B cell (primary cell): ENCODE data around the gene ZNF334. TPM values are rescaled to one million over a fixed set of nuclear protein-coding genes. Genes with fewer than 3 reads are reported as not detected.

Source experiments
- ATAC-seq: fragments of 200-7000 bp; cut with Tn5 transposase; one replicate; pipeline ENCODE4 v1.10.0; 2021; ENCODE audit warnings: low read depth, mild to moderate bottlenecking, moderate number of reproducible peaks, moderate library complexity
- CTCF ChIA-PET: fragments of 350-600 bp; sonication (Branson Sonifier 250); formaldehyde crosslinking; loops from one replicate; lab custom pipeline; 2021; ENCODE audit warnings: antibody characterized with exemption, inconsistent platforms; lab: Charles Lee
- POLR2A ChIA-PET: fragments of 350-600 bp; sonication (Branson Sonifier 250); formaldehyde crosslinking; loops from one replicate; lab custom pipeline; 2021; ENCODE audit warnings: antibody characterized with exemption; lab: Charles Lee
- DNase-seq: peaks from one replicate; pipeline ENCODE4 v3.0.0; 2013
- H2AFZ ChIP-seq: 2 replicates; pipeline ENCODE4 v1.6.1; 2012; ENCODE audit warnings: mild to moderate bottlenecking, low read depth, low read length; ENCODE audit not compliant: insufficient read depth, poor library complexity, severe bottlenecking
- H3K27ac ChIP-seq, 2 donors: 1 replicate in 1 of 2; 2 replicates in 1 of 2; pipeline ENCODE4 v1.5.1; 2012 to 2013; ENCODE audit warnings: low read length in 2 of 2, mild to moderate bottlenecking in 2 of 2, moderate library complexity in 1 of 2
- H3K27me3 ChIP-seq, 4 experiments: fragments of 200-600 bp in 1 of 4; sonication (generic) in 1 of 4; replicated peaks in 1 of 4; 1 replicate in 2 of 4; 2 replicates in 2 of 4; pipeline versions ENCODE4 v1.6.1 to v1.7.0; 2013 to 2016; ENCODE audit warnings: low read length in 3 of 4, mild to moderate bottlenecking in 2 of 4, mixed read lengths in 1 of 4, moderate library complexity in 1 of 4; ENCODE audit not compliant: insufficient read depth in 4 of 4, control insufficient read depth in 3 of 4; ENCODE audit errors: control extremely low read depth in 1 of 4
- H3K36me3 ChIP-seq, 2 experiments: replicated peaks in 1 of 2; 1 replicate in 1 of 2; 2 replicates in 1 of 2; pipeline versions ENCODE4 v1.6.1 to v1.7.1; 2013; ENCODE audit warnings: low read length in 1 of 2; ENCODE audit not compliant: insufficient read depth in 2 of 2, control insufficient read depth in 1 of 2; ENCODE audit errors: control extremely low read depth in 1 of 2, extremely low read depth in 1 of 2
- H3K4me1 ChIP-seq, 2 donors: fragments of 200-600 bp in 1 of 2; sonication (generic) in 1 of 2; 1 replicate in 1 of 2; 2 replicates in 1 of 2; pipeline versions ENCODE4 v1.5.1 to v1.6.1; 2013 to 2017; ENCODE audit warnings: low read length in 2 of 2; ENCODE audit not compliant: control insufficient read depth in 2 of 2, insufficient read depth in 2 of 2
- H3K4me2 ChIP-seq: replicated peaks from 2 replicates; pipeline ENCODE3; 2012; ENCODE audit warnings: mild to moderate bottlenecking, low read depth, low read length; ENCODE audit not compliant: poor library complexity, severe bottlenecking
- H3K4me3 ChIP-seq, 5 experiments: fragments of 200-600 bp in 1 of 5; sonication (generic) in 1 of 5; 1 replicate in 3 of 5; 2 replicates in 2 of 5; pipeline versions ENCODE4 v1.5.1 to v1.7.0; 2011 to 2016; ENCODE audit warnings: low read length in 4 of 5, mild to moderate bottlenecking in 4 of 5, low read depth in 2 of 5, control low read depth in 1 of 5, moderate library complexity in 1 of 5; ENCODE audit not compliant: insufficient read depth in 1 of 5; ENCODE audit errors: control extremely low read depth in 1 of 5, extremely low read depth in 1 of 5
- H3K79me2 ChIP-seq: fragments of 200-600 bp; sonication (generic); one replicate; pipeline ENCODE4 v1.6.0; 2016; ENCODE audit warnings: low read length; ENCODE audit not compliant: control insufficient read depth, insufficient read depth
- H3K9ac ChIP-seq: fragments of 200-600 bp; sonication (generic); 2 replicates; pipeline ENCODE4 v1.6.1; 2017; ENCODE audit warnings: mild to moderate bottlenecking, low read length, moderate library complexity
- H3K9me3 ChIP-seq, 3 donors: one replicate each; pipeline versions ENCODE4 v1.6.1 to v1.7.1; 2013; ENCODE audit warnings: low read length in 2 of 3; ENCODE audit not compliant: control insufficient read depth in 2 of 3, insufficient read depth in 1 of 3; ENCODE audit errors: control extremely low read depth in 1 of 3
- H4K20me1 ChIP-seq: 2 replicates; pipeline ENCODE4 v1.6.0; 2012; ENCODE audit warnings: mild to moderate bottlenecking, low read length; ENCODE audit not compliant: insufficient read depth, control insufficient read depth, poor library complexity, severe bottlenecking
- H3K27ac Mint-ChIP-seq: one replicate; pipeline ENCODE4 v1.8.0; 2021; ENCODE audit warnings: mixed read lengths
- H3K27me3 Mint-ChIP-seq: one replicate; pipeline ENCODE4 v1.8.0; 2021; ENCODE audit warnings: mixed read lengths
- H3K4me1 Mint-ChIP-seq: one replicate; pipeline ENCODE4 v1.8.0; 2021; ENCODE audit warnings: mixed read lengths
- H3K4me3 Mint-ChIP-seq: one replicate; pipeline ENCODE4 v1.8.0; 2021; ENCODE audit warnings: mixed read lengths
- H3K9me3 Mint-ChIP-seq: one replicate; pipeline ENCODE4 v1.8.0; 2022; ENCODE audit warnings: mixed read lengths; ENCODE audit not compliant: insufficient read depth
- CTCF ChIP-seq: fragments of 200-600 bp; IDR thresholded peaks from one replicate; pipeline ENCODE4 v1.8.0; 2022; ENCODE audit warnings: antibody characterized with exemption, mild to moderate bottlenecking
- EZH2 ChIP-seq: IDR thresholded peaks from 2 replicates; pipeline ENCODE4 v1.6.1; 2012; ENCODE audit warnings: borderline replicate concordance, low read depth, mild to moderate bottlenecking, moderate library complexity, low read length; ENCODE audit not compliant: insufficient read depth, poor library complexity, severe bottlenecking
- WGBS: methylation state at CpG from one replicate; pipeline ENCODE4 v1.1.5; 2013; ENCODE audit warnings: missing lambda C conversion rate; ENCODE audit not compliant: insufficient coverage; 5-methylcytosine and 5-hydroxymethylcytosine counted together
- intact Hi-C: fragments of 100-400 bp; cut with micrococcal nuclease; formaldehyde crosslinking; loops from one replicate; pipeline ENCODE4 v1.10.0; 2022
- polyA plus RNA-seq: library from polyadenylated mRNA; depleted of rRNA; stranded (reverse); fragments of >200 nt; gene quantifications from 2 replicates; pipeline ENCODE4 v1.2.3, GENCODE V29; 2012
- total RNA-seq, 2 donors: library from RNA; stranded (reverse); fragments of 120-200 nt in 1 of 2; gene quantifications; 1 replicate in 1 of 2; 2 replicates in 1 of 2; pipeline versions ENCODE4 v1.2.3 to v1.2.4, GENCODE V29; 2013 to 2022

Gene ZNF334
- total and polyA plus RNA-seq, 2 donors (not counting 1 experiment from before 2014, with no cell fraction given) = 0.22 to 0.30 TPM

GRCh38 chr20:46558511-46558959 lies 45.2 kb upstream of the ZNF334 start:
- H3K27ac Mint-ChIP-seq = no peak overlapping the region
- WGBS = 73% methylated on average over 5 of the region's 5 CpGs
- Histone ChIP-seq H3K79me2 (no peaks in the 10 kb centered on the region), H4K20me1 (no peaks in the 10 kb centered on the region), H3K36me3 (no peaks in the 10 kb centered on the region), H3K9ac (no peak overlapping the region), H3K27me3 (peaks cover 0 to 2% (median 0%) of the 10 kb centered on the region in 4 experiments), H3K4me2 (no peak overlapping the region), H3K9me3 (no peaks in the 10 kb centered on the region), H3K4me3 (no peak overlapping the region), H2AFZ (no peak overlapping the region), H3K27ac (no peak overlapping the region), H3K4me1 (peaks cover 18 to 30% of the 10 kb centered on the region in 2 donors)
- no peaks in the 10 kb centered on the region for H3K27me3 Mint-ChIP-seq
- H3K9me3 Mint-ChIP-seq = no peaks in the 10 kb centered on the region
- ChIA-PET CTCF (no interaction called here), POLR2A (no interaction called here)
- no peak overlapping the region for H3K4me3 Mint-ChIP-seq
- TF ChIP-seq EZH2 = no peak
- no peak for TF ChIP-seq CTCF
- intact Hi-C loops = no loop called here
- ATAC-seq = no peak
- peaks cover 19% of the 10 kb centered on the region for H3K4me1 Mint-ChIP-seq
- DNase-seq = no peak

GRCh38 chr20:46557231-46557956 lies 44.0 kb upstream of the ZNF334 start:
- H2AFZ ChIP-seq = no peak overlapping the region
- ChIA-PET CTCF (no interaction called here), POLR2A (no interaction called here)
- WGBS = 96% methylated on average over 8 of the region's 8 CpGs
- no peaks in the 10 kb centered on the region for H4K20me1 ChIP-seq
- H3K9me3 ChIP-seq = no peaks in the 10 kb centered on the region
- Mint-ChIP-seq H3K27ac (no peak overlapping the region), H3K4me3 (no peak overlapping the region), H3K27me3 (no peaks in the 10 kb centered on the region), H3K9me3 (no peaks in the 10 kb centered on the region), H3K4me1 (peaks cover 30% of the 10 kb centered on the region)
- intact Hi-C loops = no loop called here
- H3K36me3 ChIP-seq = no peaks in the 10 kb centered on the region
- peaks cover 26 to 36% of the 10 kb centered on the region in 2 donors for H3K4me1 ChIP-seq
- no peak overlapping the region for H3K4me3 ChIP-seq
- no peak overlapping the region for H3K27ac ChIP-seq
- ATAC-seq = no peak
- no peak overlapping the region for H3K9ac ChIP-seq
- H3K4me2 ChIP-seq = no peak overlapping the region
- TF ChIP-seq CTCF (no peak), EZH2 (no peak)
- H3K27me3 ChIP-seq = no peaks in the 10 kb centered on the region
- H3K79me2 ChIP-seq = no peaks in the 10 kb centered on the region
- DNase-seq = no peak
